ENCODE results near the gene ABCG1.
A peak's percentile ranks its signal among the peaks of the same experiment; 100 is the strongest.
"Not testable (repeated sequence)": the region's sequence is repeated elsewhere in the genome, so short reads cannot be mapped to it uniquely, and the experiment has no call there.

The ABCG1 gene

DNA sequence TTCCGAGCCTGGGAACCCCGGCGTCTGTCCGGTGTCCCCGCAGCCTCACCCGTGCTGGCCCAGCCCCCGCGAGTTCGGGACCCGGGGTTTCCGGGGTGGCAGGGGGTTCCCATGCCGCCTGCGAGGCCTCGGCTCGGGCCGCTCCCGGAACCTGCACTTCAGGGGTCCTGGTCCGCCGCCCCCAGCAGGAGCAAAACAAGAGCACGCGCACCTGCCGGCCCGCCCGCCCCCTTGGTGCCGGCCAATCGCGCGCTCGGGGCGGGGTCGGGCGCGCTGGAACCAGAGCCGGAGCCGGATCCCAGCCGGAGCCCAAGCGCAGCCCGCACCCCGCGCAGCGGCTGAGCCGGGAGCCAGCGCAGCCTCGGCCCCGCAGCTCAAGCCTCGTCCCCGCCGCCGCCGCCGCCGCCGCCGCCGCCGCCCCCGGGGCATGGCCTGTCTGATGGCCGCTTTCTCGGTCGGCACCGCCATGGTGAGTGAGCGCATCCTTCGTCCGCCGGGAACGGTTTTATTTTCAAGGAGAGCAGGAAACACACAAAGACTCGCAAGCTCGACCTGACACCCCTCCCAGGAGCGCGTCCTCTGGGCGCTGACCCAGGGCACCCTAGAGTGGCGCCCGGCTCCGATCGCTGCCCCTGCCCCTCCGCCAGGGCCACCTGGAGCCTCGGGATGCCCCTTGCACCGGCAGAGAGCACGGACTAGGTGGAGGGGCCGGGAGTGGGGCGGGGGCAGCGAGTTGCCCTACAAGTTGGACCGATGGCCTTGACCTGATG is at the start of gene ABCG1:
Gene ABCG1 (plus strand): TSS at position 305 of the 770 bp plus-strand sequence. CDS start 123 bp downstream, at position 428.
- peak; percentile 30 for DNase-seq

DNA sequence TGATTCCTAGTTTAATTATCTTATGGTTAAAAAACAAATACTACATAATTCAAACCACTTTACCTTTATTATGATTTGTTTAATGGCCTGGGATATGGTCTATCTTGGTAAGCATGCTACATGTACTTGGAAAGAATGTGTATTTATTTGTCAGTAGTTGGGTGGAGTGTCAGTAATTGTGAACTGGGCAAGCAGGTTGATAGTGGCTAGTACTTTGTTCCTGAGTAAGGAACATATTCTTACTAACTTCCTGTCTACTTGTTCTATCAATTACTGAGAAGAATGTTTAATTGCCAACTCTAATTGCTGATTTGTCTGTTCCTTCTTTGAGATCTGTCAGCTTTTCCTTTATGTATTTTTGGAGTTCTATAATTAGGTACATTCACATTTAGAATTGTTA is 49.2 kb upstream of the ABCG1 start:
- DNase-seq = no peak

DNA sequence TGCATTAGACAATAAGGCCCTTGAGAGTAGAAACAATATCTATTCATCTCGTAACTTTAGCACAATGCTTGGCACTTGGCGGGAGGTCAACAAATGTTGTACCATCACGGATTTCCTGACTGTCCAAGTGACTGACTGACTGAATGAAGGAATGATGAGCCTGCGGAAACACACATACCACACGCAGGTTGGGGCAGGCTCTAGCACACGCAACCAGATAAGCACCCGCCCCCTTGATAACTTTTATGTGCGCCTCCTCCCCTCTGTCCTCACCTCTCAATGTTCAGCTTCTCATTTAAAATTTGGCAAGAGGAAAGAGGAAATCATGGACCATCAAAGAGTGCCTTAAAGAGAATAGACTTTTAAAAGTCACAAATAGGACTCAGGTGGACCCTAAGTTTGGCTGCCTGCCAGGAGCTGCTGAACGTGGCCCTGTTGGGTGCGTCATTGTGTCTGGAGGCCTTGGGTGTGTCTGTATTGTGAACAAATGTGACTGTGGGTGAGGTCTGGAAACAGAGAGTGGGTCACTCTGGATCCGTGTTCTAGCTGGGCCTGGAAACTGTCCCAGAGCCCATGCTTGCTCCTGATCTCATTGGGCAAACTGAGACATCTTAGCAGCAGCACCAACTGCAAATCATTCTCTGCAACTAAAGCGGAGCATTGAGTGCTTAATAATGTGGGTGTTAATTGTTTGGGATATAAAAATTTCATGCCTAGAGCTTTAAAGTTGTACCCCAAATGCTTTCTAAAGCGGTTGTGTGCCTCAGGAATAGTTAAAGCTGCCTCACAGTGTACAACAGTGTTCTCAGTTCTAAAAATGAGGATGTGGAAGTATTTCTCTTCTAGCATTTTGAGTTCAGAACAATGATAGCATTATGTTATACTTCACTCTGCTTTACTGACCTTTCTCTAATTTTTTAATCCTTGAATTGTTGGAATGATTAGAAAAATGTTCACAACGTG is 47.6 kb upstream of the ABCG1 start:
- no peak for DNase-seq

DNA sequence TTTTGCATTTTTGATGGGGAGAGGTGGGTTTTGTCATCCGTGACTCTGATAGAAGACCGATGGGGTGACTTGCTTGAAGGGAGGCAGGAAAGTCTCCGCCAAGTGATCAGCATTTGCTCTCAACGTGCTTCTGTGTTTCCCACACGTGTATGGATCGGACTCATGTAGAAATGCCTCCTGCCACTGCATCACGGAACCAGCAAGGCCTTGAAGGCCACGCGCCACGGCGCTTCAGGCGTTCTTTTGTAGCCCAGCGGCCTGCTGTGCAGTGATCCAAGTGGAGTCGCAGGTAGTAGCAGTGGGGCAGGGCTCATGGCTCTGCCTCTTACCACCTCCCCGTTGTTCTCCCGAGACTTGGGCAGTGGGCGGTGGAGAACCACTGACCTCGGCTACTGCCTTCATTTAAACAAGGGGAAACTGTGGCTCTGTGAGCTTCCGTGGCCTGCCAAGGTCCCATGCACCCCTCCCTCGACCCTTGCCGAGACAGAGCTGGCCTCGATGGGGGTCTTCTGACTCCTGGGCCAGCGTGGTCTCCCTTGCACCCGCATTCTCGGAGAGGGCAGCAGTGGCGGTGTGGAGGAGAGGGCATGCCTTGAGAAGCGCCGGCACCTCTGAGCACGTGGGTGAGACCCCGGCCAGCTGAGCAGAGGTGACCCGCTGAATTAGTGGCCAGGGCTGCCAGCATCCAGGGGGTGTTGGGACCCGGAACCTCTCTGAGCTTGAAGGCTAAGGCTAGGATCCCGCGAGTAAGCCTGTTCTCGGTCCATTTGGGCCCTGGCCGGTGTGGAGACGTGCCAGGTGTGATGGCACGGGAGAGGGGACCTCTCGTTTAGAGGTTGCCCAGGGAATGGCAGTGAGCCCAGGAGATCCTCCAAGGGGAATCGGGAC is 46.1 kb upstream of the ABCG1 start:
- DNase-seq = no peak

DNA sequence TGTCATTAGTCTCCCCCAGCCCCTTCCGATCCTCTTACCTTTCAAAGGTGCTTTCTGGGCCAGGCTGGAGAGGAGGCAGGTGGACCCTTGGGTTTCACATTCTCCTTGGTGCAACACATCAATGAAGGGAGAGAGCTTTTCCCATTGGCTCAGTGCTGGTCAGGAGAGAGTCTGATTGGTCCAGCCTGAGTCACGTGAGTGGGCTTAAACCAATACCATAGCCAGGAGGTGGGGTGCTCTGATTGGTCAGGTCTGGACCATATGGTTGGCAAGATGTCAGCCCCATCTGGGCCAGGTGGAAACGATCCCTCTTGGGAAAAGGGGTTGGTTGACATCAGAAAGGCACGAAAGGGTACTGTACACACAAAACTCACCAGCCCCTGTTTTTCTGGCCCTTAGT is 44.8 kb upstream of the ABCG1 start:
- no peak for DNase-seq

DNA sequence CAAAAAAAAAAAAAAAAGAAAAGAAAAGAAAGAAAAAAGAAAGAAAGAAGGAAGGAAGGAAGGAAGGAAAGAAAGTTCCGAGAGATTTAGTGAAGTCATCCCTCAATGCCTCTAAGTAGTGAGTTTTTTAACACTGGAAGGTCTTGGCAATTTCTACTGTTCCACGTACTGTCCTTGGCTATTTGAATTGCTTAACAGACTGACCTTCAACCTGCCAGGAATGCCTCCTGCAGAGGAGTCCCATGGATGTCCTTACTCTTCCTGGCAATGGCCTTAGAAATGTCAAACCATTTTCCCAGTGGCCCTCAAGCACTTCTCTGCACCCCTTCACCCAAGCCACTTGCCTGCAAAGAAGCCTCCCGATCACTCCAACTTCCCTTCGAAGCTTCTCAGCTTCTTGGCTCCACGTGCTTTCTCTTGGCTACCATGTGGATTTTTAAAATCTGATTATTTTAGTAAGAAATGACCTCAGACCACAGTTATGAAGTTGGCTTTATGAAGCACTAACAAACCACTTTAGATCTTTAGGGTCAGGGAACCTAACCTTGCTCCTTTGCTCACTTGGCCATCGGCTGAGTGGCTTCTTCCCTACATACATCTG is 43.7 kb upstream of the ABCG1 start:
- no peak for DNase-seq

DNA sequence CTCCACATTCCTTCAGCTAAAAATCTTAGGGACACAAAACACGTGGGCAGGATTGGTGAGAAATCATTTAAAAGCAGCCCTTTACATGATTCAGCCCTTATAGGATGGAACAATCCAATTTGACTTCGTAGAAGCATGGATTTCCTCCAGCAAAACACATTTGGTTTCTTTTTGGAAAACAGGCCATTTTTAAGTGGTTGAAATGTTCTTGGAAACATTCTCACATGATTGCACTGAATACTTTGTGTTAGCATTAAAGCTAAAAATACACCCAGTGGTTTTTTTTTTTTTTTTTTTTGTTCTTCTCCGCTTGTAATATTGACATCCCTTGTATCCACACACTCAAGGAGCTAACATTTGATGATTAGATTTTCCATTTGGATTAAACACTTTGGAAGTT is 42.1 kb upstream of the ABCG1 start:
- no peak for DNase-seq

DNA sequence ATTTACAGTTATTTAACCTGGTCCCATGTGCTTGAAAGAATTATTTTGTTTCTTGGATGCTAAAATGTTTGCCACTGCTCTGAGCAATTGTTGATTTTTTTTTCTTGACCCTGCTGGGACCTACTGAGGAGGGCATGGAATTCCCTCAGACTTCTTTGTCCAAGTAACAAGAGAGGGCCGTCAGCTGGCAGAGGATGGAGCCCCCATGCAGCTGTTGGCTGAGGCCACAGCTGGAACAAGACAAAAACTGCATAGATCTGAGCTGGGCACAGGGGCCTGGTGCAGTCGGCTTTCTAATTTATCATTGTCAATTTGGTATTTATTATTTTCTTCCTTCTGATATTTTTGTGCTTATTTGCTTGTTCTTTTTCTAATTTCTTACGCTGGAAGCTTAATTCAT is 39.6 kb upstream of the ABCG1 start:
- no peak for DNase-seq

DNA sequence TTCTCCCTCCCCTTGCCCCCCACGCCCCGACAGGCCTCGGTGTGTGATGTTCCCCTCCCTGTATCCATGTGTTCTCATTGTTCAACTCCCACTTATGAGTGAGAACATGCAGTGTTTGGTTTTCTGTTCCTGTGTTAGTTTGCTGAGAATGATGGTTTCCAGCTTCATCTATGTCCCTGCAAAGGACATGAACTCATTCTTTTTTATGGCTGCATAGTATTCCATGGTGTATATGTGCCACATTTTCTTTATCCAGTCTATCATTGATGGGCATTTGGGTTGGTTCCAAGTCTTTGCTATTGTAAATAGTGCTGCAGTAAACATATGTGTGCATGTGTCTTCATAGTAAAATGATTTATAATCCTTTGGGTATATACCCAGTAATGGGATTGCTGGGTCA is 38.9 kb upstream of the ABCG1 start:
- not testable (repeated sequence) for DNase-seq

DNA sequence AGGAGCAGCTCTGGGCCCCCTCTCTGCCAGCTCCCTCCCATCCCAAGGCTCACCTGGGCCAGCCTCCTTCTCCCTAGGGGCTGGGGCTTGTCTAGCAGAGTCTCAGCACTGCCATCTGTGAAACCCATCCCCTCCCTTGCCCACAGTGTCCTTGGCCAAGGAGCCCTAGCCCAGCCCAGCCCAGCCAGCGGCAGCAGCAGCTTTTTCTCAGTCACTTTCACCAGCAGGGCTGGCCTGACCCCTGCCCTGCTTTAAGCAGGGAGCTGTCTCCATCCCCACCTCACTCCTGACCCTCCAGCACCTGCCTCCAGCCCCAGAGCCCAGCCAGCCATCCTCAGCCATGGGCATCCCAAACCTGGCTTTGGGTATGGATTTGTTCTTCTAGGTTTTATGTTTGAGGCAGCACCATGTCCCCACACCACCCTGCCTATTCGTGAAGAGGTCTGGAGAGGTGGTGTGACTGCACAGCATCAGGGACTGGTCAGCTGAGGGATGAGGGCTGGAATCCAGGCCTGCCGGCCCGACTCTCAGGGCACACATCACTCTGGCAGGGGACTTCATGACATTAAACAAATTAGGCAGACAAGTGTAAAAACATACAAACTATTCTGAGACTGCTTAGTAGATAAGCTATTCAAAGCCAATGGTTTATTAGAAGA is 36.1 kb upstream of the ABCG1 start:
- DNase-seq = no peak

DNA sequence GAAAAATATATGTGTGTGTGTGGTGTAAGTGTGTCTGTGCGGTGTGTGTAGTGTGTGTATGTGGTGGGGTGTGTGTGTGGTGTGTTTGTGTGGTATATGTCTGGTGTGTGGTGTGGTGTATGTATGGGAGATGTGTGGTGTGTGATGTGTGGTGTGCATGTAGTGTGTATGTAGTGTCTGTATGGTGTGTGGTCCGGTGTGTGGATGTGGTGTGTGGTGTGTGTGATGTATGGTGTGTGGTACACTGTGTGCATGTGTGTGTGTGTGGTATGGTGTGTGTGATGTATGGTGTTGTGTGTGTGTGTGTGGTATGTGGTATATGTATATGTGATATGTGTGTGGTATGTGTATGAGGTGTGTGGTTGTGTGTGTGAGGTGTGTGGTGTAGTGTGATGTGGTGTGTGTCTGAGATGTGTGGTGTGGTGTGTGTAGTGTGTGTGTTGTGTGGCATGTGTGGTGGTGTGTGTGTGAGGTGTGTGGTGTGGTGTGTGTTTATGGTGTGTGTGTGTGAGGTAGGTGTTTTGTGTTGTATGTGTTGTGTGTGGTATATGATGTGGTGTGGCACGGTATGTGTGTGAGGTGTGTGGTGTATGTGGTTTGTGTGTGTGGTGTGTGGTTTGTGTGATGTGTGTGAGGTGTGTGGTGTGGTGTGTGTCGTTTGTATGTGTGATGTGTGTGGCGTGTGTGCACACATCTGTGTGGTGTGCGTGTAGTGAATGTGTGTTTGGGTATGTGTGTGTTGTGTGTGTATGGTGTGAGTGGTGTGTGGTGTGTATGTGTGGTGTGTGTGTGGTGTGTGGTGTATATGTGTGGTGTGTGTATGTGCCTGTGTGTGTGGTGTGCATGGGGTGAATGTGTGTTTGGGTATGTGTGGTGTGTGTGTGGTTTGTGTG is 35.3 kb upstream of the ABCG1 start:
- DNase-seq = no peak

DNA sequence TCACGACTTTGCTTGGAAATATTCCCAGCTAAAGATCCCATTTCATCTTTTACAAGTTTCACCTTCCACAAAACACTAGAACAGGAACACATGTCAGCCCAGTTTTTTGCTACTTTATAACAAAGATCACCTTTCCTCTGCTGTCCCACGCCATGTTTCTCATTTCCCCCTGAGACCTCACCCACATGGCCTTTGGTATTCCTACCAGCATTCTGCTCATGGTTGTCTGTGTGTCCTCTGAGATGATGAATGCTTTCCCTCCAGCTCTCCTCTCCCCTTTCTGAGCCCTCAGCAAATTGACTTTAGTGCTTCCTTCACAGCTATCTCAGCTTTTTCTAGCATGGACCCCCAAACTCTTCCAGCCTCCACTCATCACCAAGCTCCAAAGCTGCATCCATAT is 32.3 kb upstream of the ABCG1 start:
- DNase-seq = no peak

DNA sequence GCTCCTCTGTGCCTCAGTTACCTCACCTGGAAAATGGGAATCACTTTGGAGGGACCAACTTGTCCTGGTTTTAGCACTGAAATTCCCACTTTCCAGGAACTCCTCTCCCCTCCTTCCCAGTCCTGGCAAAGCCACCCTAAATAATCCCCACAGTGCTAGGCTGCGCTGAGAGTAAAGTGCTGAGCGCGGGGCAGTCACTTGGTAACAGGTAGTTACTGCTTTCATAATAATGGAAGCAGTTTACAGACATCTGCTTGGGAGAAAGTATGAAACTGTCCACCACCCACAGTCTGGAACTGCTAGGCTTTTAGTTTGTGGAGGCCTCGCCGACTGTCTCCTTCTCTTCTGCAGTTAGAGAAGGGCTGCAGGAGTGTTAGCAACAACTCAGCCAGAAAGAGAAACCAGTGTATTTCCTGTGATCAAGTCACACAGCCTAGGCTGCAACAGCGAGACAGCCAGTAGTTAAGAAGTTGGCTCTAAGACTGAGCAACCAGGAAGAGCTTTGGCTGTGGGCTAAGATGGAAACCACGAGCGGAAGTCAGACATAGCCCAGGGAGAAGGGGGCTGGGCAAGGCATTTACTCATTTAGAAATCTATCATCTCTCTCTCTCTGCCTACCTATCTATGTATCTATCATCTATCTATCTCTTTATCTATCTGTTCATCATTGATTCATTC is 30.8 kb upstream of the ABCG1 start:
- peak; percentile 79 for DNase-seq

DNA sequence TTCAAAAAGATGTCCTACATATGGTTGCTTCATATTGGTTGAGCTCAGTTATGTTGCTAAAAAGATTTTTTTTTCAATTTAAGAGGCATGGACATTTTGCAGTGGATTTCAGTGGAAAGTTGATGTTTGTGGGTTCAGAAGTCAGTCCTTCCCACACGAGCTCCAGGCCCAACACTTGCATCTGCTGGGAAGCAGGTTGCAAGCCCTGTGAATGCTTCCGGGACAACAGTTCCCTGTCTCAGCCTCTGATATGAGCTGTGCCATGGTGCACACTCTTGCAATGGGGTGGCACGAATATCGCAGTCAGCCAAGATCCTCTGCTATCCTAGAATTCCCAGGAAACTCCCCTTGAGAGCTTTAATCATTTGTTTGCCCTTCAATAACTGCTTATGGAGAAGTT is 30.3 kb upstream of the ABCG1 start:
- DNase-seq = no peak

DNA sequence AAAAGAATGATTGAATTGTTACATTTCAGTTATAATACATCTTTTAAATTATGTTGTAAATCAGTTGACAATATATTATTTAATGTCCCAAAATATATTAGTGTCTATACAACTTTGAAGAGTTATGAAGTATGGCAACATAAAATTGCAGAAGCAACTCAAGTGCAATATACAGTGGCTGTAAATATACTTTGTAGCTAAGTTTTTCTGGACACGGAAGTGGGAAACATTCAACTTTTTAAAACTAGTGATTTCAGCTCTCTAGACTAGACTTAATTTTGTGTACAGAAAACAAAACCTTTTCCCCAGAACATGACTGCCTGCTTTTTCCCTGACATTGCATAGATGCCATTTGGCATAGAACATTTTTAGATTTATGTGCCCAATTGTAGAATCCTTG is 29.5 kb upstream of the ABCG1 start:
- DNase-seq = no peak

DNA sequence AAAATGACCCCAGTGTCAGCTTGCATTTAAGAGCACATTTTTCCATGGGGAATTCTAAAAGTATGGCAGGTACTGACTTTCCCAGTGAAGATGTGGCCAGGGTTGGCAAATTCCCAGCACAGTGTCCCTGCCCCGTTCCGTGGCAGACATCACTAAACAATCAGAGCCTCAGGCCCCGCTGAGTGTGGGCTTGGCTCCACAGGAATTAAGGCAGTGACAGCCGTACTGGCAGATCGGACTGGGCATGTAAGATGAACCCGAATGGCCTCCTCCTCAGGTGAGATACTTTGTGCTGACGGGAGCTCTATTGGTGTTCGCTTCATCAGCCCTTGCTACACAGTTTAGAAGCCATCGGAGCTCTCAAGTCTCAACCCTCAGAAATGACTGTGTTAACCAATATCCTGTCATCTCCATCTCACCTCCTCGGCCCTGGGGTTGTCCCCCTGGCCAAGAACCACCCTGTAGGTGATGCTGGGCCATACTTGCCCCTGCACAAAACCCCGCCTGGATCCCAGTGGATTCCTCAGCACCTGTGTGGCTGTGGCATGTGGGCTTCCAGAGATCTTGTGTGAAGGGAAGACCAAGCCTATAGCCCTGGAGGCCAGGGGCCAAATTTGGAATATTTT is 29.0 kb upstream of the ABCG1 start:
- DNase-seq = no peak

DNA sequence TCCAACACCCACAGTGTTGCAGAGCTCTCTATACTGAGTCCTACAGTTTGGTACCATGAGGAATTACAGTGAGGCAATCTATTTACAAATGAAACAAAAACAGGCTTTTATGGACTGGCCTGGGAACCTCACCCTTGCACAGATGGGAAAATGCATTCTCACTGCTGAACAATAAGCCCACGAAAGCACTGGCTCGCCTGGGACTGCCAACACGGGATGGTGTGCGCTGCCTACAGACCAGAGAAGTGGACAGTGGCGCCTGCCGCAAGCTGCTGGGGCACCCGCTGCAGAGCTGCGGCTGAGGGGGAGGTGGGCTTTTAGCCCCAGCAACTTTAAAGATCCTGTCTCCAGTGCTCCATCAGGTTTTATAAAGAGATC is 28.5 kb upstream of the ABCG1 start:
- no peak for DNase-seq

DNA sequence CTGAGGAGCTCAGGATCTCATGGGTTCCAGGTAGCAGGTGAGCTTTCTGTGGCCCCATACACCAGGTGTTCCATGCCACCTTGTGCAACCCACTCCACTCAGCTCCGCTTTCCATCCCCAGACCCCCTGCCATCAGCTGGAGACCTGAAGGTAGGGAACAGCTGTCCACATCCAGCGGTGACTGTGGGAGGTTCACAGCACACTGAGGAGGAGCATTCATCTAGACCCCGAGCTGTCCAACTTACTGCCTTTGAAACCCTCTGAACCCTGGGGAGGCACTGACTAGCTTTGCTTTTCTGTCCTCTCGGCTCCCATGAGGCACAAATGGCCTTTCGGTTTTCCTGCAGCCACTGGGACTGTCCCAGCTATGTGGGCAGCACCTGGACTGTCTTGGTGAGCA is 27.9 kb upstream of the ABCG1 start:
- DNase-seq = no peak

DNA sequence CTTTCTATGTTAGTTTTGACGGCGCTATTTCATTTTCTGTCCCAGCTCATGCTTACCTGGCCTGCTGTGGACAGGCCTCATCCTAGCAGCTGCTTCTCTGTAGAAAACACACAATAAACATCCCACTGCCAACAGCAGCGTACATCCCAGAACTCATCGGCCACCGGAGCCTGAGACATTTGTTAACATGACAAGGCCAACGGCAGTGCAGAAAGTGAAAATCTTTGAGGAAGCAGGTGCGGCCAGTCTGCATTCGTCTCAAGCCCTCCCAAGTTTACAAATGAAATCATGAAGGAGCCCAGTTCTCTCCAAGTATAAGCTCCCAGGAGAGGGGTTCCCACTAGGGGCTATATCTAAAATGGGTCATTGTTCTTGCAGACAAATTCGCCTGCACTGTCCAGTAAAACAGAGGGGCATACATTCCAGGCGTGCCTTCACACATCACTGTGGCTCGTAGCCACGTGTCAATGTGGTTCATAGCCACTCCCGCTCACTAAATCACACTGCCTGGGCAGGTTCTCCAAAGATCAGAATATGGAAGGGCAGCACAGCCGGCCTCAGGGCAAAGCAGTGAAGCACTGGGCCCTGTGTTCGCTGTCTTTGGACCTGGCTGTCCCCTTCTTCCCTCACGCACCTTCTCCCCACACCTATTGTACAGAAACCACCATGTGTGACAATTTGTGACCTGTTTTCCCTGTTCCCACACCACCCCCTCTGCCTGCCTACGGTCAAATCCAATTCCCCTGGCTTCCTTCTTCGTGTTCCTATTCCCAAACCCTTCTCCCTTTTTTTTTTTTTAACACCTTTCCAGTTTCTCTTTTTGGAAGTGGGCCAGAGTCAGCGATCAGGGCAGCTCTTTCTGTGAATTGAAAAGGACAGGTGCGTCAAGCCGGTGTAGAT is 27.0 kb upstream of the ABCG1 start:
- no peak for DNase-seq
